GM21367 (cell line): ENCODE results near the gene CFAP65.

Experiments used
- ATAC-seq: cut with Tn5 transposase; IDR thresholded peaks from one replicate; pipeline ENCODE4 v1.9.1; 2021; ENCODE audit not compliant: unreplicated experiment

The CFAP65 gene

DNA sequence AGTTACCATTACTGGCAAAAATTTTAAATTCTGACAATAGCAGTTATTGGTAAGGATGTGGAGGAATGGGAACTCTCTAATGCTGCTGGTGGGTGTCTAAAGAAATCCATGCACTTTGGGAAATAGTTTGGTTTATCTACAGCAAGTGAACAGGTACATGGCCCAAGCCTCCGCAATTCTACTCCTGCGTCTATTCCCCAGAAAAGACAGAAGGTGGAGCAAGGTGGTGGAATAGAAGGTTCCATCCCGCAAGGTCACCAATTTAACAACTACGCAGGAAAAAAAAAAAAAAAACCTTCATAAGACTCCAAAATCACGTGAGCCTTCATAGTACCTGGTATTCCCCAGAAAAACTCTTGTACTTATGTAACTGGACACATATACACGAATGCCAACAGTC is 6.5 kb downstream of the CFAP65 start:
- no peak for ATAC-seq

- ATAC-seq, result no peak
Measured at GRCh38 chr2:219032051-219032745, 9.1 kb downstream of the CFAP65 start.

GRCh38 chr2:219031005-219031738 is 10.1 kb downstream of the CFAP65 start:
- ATAC-seq, result no peak

DNA sequence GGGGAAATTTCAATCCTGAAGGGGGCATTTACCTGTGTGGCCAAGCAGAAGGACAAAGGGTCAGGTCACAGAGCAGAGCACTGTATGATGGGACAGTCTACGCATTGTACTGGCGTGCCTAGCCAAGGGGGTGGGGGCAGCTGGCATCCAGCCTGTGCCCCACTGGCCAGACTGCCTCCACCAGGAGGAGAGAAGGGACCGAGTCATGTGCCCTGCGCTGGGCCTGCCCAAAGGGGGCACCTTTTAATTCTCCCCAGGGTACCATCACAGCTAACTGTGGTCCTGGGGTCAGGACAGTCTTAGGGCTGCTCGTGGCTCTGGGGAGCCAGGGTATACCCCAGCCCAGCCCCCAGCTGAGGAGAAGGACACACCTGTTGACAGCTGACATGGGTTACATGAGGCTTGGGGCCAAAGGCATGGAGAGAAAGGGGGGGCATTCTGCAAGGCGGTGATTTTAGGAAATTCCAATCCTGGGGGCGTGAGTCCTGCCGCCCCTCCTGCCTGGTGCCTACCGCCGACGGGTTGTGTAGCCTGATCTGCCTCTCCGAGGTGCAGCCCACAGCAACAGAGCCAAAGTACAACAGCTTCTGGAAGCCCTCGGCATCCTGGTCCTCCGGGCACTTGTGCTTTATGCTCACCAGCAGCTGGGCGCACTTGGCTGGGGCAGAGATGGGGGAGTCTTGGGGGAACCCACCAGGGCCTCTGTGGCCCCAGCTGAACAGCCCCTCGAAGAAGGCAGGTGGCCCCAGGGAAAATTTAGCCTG is 11.0 kb downstream of the CFAP65 start:
- ATAC-seq, result no peak

GRCh38 chr2:219029829-219030165 is 11.5 kb downstream of the CFAP65 start:
- ATAC-seq, result no peak

- ATAC-seq, result no peak
Measured at GRCh38 chr2:219028996-219029828, 12.1 kb downstream of the CFAP65 start.

GRCh38 chr2:219028141-219028540 is 13.2 kb downstream of the CFAP65 start:
- no peak for ATAC-seq

GRCh38 chr2:219027511-219028055 is 13.7 kb downstream of the CFAP65 start:
- ATAC-seq, result no peak

GRCh38 chr2:219026946-219027345 is 14.4 kb downstream of the CFAP65 start:
- no peak for ATAC-seq

- no peak for ATAC-seq
Measured at GRCh38 chr2:219025637-219026585, 15.4 kb downstream of the CFAP65 start.

- no peak for ATAC-seq
Measured at GRCh38 chr2:219024059-219024458, 17.3 kb downstream of the CFAP65 start.

DNA sequence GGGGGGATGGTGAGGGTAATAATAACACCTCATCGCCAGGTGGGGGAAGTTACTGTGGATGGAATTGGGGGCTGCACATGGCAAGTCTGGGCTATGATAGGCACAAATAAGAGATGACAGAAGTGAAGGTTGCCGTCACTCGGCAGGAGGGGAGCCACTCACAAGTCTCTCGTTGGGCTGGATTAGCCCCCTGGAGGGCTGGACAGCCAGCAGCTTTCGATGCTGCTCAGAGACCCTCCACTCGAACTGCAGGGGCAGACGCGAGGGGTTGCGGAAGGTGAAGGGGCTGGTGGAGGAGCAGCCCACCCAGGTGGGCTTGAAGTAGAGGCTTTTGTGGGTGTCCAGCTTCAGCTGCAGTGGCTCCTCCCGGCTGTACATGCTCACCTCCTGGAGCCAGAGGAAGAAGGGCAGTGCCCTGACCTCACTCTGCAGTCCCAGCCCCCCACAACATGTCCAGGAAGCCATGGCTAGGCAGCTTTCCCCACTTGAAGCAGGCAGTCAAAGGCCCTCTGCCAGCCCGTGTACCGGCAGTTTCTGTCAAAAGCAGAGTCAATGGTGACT is 18.2 kb downstream of the CFAP65 start:
- no peak for ATAC-seq

DNA sequence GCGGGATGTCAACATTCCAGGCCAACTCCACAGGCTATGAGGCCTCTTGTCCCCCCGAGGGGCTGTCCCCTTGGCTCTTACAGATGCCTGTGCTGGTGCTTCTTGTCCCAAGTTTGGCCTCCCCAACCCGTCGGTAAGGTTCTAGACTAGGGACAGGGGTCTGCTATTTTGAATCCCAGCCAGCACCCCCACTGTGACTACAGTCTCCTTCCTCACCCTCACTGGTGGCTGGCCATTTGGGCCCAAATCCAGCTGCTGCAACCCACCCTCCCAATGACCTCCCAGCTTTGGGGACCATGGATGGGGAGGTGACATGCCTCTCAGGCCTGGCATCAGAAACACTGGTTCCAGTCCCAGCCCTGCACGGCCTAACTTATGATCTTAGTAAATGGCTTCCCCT is 18.7 kb downstream of the CFAP65 start:
- ATAC-seq, result no peak

GRCh38 chr2:219022041-219022440 is 19.3 kb downstream of the CFAP65 start:
- no peak for ATAC-seq

DNA sequence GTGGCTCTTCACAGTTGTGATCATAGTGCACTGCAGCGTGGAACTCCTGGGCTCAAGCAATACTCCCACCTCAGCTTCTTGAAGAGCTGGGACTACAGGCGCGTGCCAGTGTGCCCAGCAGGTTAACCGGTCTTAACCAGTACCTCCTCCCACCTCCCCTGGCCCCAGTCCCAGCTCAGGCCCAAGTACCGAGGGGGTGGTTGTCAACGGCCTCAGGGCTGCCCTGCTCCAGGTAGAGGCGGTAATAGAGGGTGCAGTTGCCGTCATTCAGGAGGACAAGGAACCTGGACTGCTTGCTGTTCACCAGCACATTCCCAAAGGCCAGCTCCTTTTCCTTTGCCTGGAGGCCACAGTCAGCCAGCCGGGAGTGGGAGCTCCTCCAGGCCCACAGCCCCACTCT is 19.7 kb downstream of the CFAP65 start:
- no peak for ATAC-seq

GRCh38 chr2:219020604-219021365 is 20.5 kb downstream of the CFAP65 start:
- ATAC-seq, result no peak

DNA sequence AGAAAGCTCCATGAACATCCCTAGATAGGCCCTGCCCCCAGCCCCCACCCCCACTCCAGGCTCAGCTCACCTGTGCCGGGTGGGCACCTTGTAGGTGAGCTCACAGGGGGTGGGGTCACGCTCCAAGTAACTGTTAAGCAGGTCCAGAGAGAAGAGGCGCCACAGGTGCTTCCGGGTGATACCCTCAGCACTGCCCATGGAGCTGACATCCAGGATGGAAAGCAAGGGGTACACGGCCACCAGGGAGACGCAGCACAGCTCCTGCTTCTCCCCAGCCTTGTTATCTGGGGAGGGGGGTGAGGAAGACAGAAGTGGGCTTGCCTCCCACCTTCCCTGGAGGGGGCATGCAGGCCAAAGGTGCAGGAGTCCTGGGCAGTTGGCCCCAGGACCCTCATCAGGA is 21.9 kb downstream of the CFAP65 start:
- no peak for ATAC-seq

DNA sequence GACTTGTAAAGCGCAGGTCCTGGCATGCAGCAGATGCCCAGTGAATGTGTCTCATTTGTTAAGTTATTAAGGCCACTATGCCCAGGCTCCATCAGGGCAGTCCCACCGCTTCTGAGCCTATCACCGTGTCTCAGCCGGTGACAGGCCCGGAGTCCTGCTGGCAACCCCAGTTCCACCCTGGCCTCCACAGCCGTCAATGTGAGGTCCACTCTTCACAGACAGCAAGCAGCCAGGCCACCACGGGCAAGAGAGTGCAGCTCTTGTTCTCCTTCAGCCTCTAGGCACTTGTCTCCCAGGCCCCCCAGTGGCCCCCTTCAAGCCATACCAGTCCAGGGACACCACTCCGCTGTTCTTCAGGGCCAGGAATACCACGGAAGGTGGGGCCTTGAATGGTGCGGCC is 22.6 kb downstream of the CFAP65 start:
- ATAC-seq, result no peak

DNA sequence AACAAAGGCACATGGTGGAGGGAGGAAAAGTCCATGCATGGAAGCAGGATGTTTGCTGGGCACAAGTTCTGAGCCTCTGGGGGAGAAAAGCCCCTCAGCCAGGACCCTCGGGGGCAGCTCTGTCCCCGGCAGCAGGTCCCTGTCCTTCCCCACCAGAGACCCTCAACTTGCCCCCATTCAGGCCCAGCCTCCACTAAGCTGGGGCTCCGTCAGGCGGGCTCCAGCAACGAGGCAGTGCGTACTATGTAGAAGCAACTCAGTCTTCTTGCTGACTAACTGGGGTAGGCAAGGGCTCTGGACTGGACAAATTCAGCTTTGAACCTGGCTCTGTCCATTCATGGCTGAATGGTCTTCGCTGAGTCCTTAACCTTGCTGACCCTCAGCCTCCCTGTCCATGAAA is 23.0 kb downstream of the CFAP65 start:
- ATAC-seq, result no peak
